ENCODE measurements around the gene TBXT.

- no peak for TF ChIP-seq CTCF (IDR thresholded peaks at IDR 0.05)
- no peak for TF ChIP-seq POLR2AphosphoS5 (IDR thresholded peaks at IDR 0.05)
- TF ChIP-seq POLR2A (IDR thresholded peaks at IDR 0.05) = no peak
- no peak for TF ChIP-seq EP300 (IDR thresholded peaks at IDR 0.05)
Observed at GRCh38 chr6:166194914-166195859, 27.5 kb upstream of the TBXT start.

Measured in stomach (tissue), 4 donors.